K562 (cell line): Measurements from ENCODE around the gene ALK. TPM values are rescaled to one million over a fixed set of nuclear protein-coding genes. Genes with fewer than 3 reads are reported as not detected.

Source experiments
- ATAC-seq: fragments of 200-7000 bp; cut with Tn5 transposase; 3 replicates; pipeline ENCODE4 v1.9.1; 2020; ENCODE audit warnings: moderate library complexity
- BruUV-seq: library from RNA; stranded (reverse); fragments of 400-500 nt; replicated peaks from 2 replicates; lab custom pipeline; 2021; lab: Mats Ljungman, UMichigan
- CTCF ChIA-PET: fragments of 300-600 bp; formaldehyde crosslinking; extraction: SDS; loops from one replicate; lab custom pipeline; 2021; ENCODE audit warnings: low intra/inter-chr PET ratio; lab: Yijun Ruan, JAX
- POLR2A ChIA-PET: fragments of 300-600, 350-650 bp; sonication (Branson Sonifier 250); formaldehyde crosslinking; extraction: SDS; loops from one replicate; lab custom pipeline; 2021; ENCODE audit warnings: antibody characterized with exemption, inconsistent platforms; lab: Yijun Ruan, JAX
- DNase-seq, 4 experiments: peaks; one replicate each; pipeline versions ENCODE4 v3.0.0 to v3.0.0-alpha.2; 2011 to 2018; ENCODE audit warnings: low spot score in 3 of 4, mixed read lengths in 3 of 4; ENCODE audit errors: extremely low read depth in 1 of 4
- FAIRE-seq: peaks from 2 replicates; lab custom pipeline; 2011; peaks lifted over from hg19 to GRCh38; lab: Jason Lieb, UNC
- H2AFZ ChIP-seq: 2 replicates; pipeline ENCODE4 v1.6.0; 2011; ENCODE audit warnings: low read depth, low read length, control low read depth, inconsistent platforms
- H3K27ac ChIP-seq: fragments of 200-600 bp; 3 replicates; pipeline ENCODE4 v1.8.0; 2011; ENCODE audit warnings: low read depth, mild to moderate bottlenecking, control low read depth, inconsistent platforms, low read length, moderate library complexity, mixed read lengths; ENCODE audit errors: extremely low read depth
- H3K27me3 ChIP-seq, 2 experiments: fragments of 300-600 bp in 1 of 2; 2 replicates in 1 of 2; 3 replicates in 1 of 2; pipeline versions ENCODE4 v1.6.0 to v1.8.0; 2011; ENCODE audit warnings: inconsistent platforms in 2 of 2, low read length in 2 of 2, mild to moderate bottlenecking in 1 of 2, mixed read lengths in 1 of 2, moderate library complexity in 1 of 2; ENCODE audit not compliant: control insufficient read depth in 2 of 2, insufficient read depth in 2 of 2
- H3K36me3 ChIP-seq: fragments of 300-600 bp; 3 replicates; pipeline ENCODE4 v1.8.0; 2011; ENCODE audit warnings: mild to moderate bottlenecking, low read length, inconsistent platforms; ENCODE audit not compliant: control insufficient read depth, insufficient read depth
- H3K4me1 ChIP-seq, 2 experiments: fragments of 200-600 bp in 1 of 2; replicated peaks in 1 of 2; 2 replicates in 1 of 2; 3 replicates in 1 of 2; pipeline versions ENCODE4 v1.5.1 to v1.8.0; 2011; ENCODE audit warnings: inconsistent platforms in 2 of 2, low read length in 2 of 2, mild to moderate bottlenecking in 1 of 2, mixed read lengths in 1 of 2, moderate library complexity in 1 of 2; ENCODE audit not compliant: control insufficient read depth in 2 of 2, insufficient read depth in 2 of 2
- H3K4me2 ChIP-seq: 2 replicates; pipeline ENCODE4 v1.6.1; 2011; ENCODE audit warnings: low read length, control low read depth, inconsistent platforms, mixed read lengths; ENCODE audit not compliant: insufficient read depth
- H3K4me3 ChIP-seq: fragments of 200-600 bp; sonication (generic), shearing (Covaris generic); 2 replicates; pipeline ENCODE4 v1.5.1; 2016; ENCODE audit warnings: control low read depth, inconsistent platforms
- H3K79me2 ChIP-seq: fragments of 200-600 bp; 3 replicates; pipeline ENCODE4 v1.8.0; 2011; ENCODE audit warnings: low read length, inconsistent platforms; ENCODE audit not compliant: control insufficient read depth, insufficient read depth
- H3K9ac ChIP-seq, 2 experiments: 2 replicates each; pipeline versions ENCODE4 v1.6.0 to v1.6.1; 2011; ENCODE audit warnings: low read depth in 2 of 2, low read length in 2 of 2, control low read depth in 1 of 2, inconsistent platforms in 1 of 2, mild to moderate bottlenecking in 1 of 2, mixed read lengths in 1 of 2; ENCODE audit not compliant: insufficient read depth in 1 of 2
- H3K9me1 ChIP-seq: one replicate; pipeline ENCODE4 v1.6.0; 2011; ENCODE audit warnings: inconsistent platforms, mild to moderate bottlenecking, low read length, moderate library complexity; ENCODE audit not compliant: control insufficient read depth, insufficient read depth
- H3K9me3 ChIP-seq: replicated peaks from 2 replicates; pipeline ENCODE4 v1.5.1; 2011; ENCODE audit warnings: low read depth, low read length, inconsistent platforms; ENCODE audit not compliant: control insufficient read depth, insufficient read depth
- H4K20me1 ChIP-seq: replicated peaks from 2 replicates; pipeline ENCODE4 v1.6.1; 2011; ENCODE audit warnings: low read length, inconsistent platforms, mixed read lengths; ENCODE audit not compliant: control insufficient read depth, insufficient read depth
- CBX8 ChIP-seq: fragments of 200-600 bp; sonication (generic); IDR thresholded peaks from 2 replicates; pipeline ENCODE4 v1.6.1; 2012; ENCODE audit warnings: borderline replicate concordance, mixed run types, low read depth, mild to moderate bottlenecking, moderate library complexity, mixed read lengths, low read length, control low read depth, inconsistent platforms; ENCODE audit not compliant: poor library complexity, severe bottlenecking; ENCODE audit errors: extremely low read depth
- DPF2 ChIP-seq: fragments of 450-650 bp; IDR thresholded peaks from 2 replicates; pipeline ENCODE4 v1.6.1; 2016
- ESRRA ChIP-seq: fragments of 450-650 bp; IDR thresholded peaks from 2 replicates; pipeline ENCODE4 v1.6.1; 2014; ENCODE audit warnings: low read depth, mild to moderate bottlenecking, moderate library complexity, borderline replicate concordance
- MTA3 ChIP-seq: fragments of 450-650 bp; formaldehyde crosslinking; IDR thresholded peaks from 2 replicates; pipeline ENCODE4 v1.6.1; 2017; ENCODE audit warnings: mild to moderate bottlenecking, borderline replicate concordance
- PML ChIP-seq: IDR thresholded peaks from 2 replicates; pipeline ENCODE4 v1.6.1; 2012; ENCODE audit warnings: low read length, inconsistent platforms
- SAFB ChIP-seq: fragments of 200-400 bp; formaldehyde crosslinking; IDR thresholded peaks from 2 replicates; pipeline ENCODE4 v1.6.1; 2017; ENCODE audit warnings: low read depth, low read length, borderline replicate concordance
- STAT5A ChIP-seq: IDR thresholded peaks from 2 replicates; pipeline ENCODE4 v1.6.1; 2012; ENCODE audit warnings: low read length, inconsistent platforms, borderline replicate concordance
- ZNF41 ChIP-seq: fragments of 250-450 bp; sonication (Bioruptor Pico); conservative IDR thresholded peaks from 2 replicates; pipeline ENCODE4 v1.4.0; 2020; ENCODE audit warnings: mild to moderate bottlenecking
- WGBS: fragments of 100-300 bp; shearing (Covaris generic); methylation state at CpG from one replicate; pipeline ENCODE4 v1.1.6; 2016; ENCODE audit warnings: low coverage, mixed read lengths; ENCODE audit not compliant: insufficient coverage; ENCODE audit errors: missing lambda C conversion rate; 5-methylcytosine and 5-hydroxymethylcytosine counted together
- in situ Hi-C: fragments of 300-500 bp; cut with MboI; formaldehyde crosslinking; loops from 4 replicates; pipeline ENCODE4 v1.15.0; 2018; ENCODE audit warnings: inconsistent platforms, mixed read lengths
- intact Hi-C: fragments of 100-400 bp; cut with micrococcal nuclease; formaldehyde crosslinking; loops from 2 replicates; pipeline ENCODE4 v1.14.2; 2022
- polyA plus RNA-seq, 8 experiments: library from polyadenylated mRNA; depleted of rRNA in 4 of 8; stranded (reverse) in 5 of 8; unstranded in 3 of 8; fragments of >200 nt; fragmentation: Nextera tagmentation in 2 of 8; fragmentation: Illumina TruSeq in 1 of 8; extraction: Ambion mirVana in 2 of 8; extraction: Trizol in 1 of 8; gene quantifications; 2 replicates each; pipeline versions ENCODE4 v1.2.1 to v1.2.3, GENCODE V29; 2011 to 2014; ENCODE audit warnings: inconsistent platforms in 1 of 8, missing spikeins in 1 of 8
- small RNA-seq: library from RNA; depleted of rRNA; stranded (forward); fragments of <200 nt; gene quantifications from one replicate; pipeline ENCODE3, GENCODE V24; 2014
- total RNA-seq, 7 experiments: library from RNA; depleted of rRNA in 6 of 7; stranded (reverse); fragments of >200 nt in 6 of 7; fragmentation: Illumina TruSeq in 2 of 7; extraction: Trizol in 2 of 7; gene quantifications; 2 replicates each; pipeline versions ENCODE4 v1.2.1 to v1.2.3, GENCODE V29; 2011 to 2021; ENCODE audit warnings: low replicate concordance in 1 of 7
- TF ChIP-seq, protein P1 (sequence below): fragments of 250-450 bp; sonication (Bioruptor Pico); IDR thresholded peaks from 2 replicates; pipeline ENCODE4 v1.4.0; 2020; ENCODE audit warnings: mild to moderate bottlenecking, moderate library complexity

Gene ALK
- total and polyA plus RNA-seq, 9 of the 15 experiments (the other 6 are each of a cell fraction or from before 2014, with no cell fraction given), result not detected

DNA sequence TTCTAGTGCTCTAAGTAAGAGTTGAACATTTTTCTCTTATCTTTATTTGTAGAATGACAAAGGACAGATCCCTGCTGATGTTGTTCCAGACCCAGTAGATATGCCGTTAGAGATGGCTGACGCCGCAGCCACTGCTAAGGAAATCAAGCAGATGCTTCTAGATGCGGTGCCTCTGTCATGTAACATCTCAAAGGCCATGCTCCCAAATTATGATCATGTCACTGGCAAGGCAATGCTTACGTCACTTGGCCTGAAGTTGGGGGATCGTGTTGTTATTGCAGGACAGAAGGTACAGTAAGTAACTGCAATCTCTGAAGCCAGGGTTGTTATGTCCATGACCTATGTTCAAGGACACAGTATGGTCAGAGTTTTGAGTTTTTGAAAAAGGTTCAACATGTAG lies 777.7 kb downstream of the ALK start:
- Histone ChIP-seq H4K20me1 (no peaks in the 10 kb centered on the region; the same call in 1 of the 2 replicates), H3K79me2 (no peaks in the 10 kb centered on the region), H3K9ac (no peak overlapping the region), H3K9me1 (no peaks in the 10 kb centered on the region), H3K36me3 (no peaks in the 10 kb centered on the region), H3K27ac (no peak overlapping the region), H3K4me1 (no peaks in the 10 kb centered on the region), H2AFZ (no peak overlapping the region), H3K4me2 (no peak overlapping the region), H3K27me3 (peaks cover 0 to 3% of the 10 kb centered on the region in 2 experiments; a peak in 2 of 5 replicates), H3K4me3 (no peak overlapping the region), H3K9me3 (no peaks in the 10 kb centered on the region)
- POLR2A ChIA-PET, result no interaction called here
- CTCF ChIA-PET, result no interaction called here
- no peak for DNase-seq
- no peak for ATAC-seq
- intact Hi-C loops (no loop called here), in situ Hi-C loops (no loop called here)
- WGBS, result under 1% methylated on average over 6 of the region's 6 CpGs
- FAIRE-seq, result no peak
- no peak for TF ChIP-seq CBX8
- TF ChIP-seq STAT5A, result no peak
- no peak for TF ChIP-seq DPF2
- TF ChIP-seq SAFB, result no peak
- no peak for TF ChIP-seq PML
- no peak for TF ChIP-seq ZNF41 (CRISPR knock-in tag)
- no peak for TF ChIP-seq ESRRA
- TF ChIP-seq, protein P1, sequence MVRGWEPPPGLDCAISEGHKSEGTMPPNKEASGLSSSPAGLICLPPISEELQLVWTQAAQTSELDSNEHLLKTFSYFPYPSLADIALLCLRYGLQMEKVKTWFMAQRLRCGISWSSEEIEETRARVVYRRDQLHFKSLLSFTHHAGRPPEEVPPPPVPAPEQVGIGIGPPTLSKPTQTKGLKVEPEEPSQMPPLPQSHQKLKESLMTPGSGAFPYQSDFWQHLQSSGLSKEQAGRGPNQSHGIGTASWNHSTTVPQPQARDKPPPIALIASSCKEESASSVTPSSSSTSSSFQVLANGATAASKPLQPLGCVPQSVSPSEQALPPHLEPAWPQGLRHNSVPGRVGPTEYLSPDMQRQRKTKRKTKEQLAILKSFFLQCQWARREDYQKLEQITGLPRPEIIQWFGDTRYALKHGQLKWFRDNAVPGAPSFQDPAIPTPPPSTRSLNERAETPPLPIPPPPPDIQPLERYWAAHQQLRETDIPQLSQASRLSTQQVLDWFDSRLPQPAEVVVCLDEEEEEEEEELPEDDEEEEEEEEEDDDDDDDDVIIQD (CRISPR knock-in tag), result no peak
- TF ChIP-seq MTA3, result no peak
- BruUV-seq, result no TSS peak

Small RNA genes within 50 kb of the gene (small RNA-seq; reads per million reads assigned to genes)
- not detected for gene RN7SL516P

Other genes with a start within 250 kb of the ALK start
- gene YPEL5, start 225.4 kb upstream of the ALK start, total RNA-seq (2014; rRNA removed), result 7.8 and 9.1 TPM in 2 replicates
- gene YPEL5, start 225.4 kb upstream of the ALK start, total RNA-seq (2014; rRNA removed; fragmentation: Illumina TruSeq; extraction: Trizol), result 10.3 and 13.4 TPM in 2 replicates
- gene YPEL5, start 225.4 kb upstream of the ALK start, total RNA-seq (2015; rRNA removed; fragmentation: Illumina TruSeq; extraction: Trizol), result 4.9 and 5.4 TPM in 2 replicates
- 12.0 and 12.3 TPM in 2 replicates for gene YPEL5, start 225.4 kb upstream of the ALK start, total RNA-seq (2021)
- 34.4 and 37.4 TPM in 2 replicates for gene YPEL5, start 225.4 kb upstream of the ALK start, polyA plus RNA-seq (2011; rRNA removed)
- 10.9 and 11.9 TPM in 2 replicates for gene YPEL5, start 225.4 kb upstream of the ALK start, polyA plus RNA-seq (2014; fragmentation: Illumina TruSeq; extraction: Trizol)
- gene YPEL5, start 225.4 kb upstream of the ALK start, polyA plus RNA-seq (2014; fragmentation: Nextera tagmentation; extraction: Ambion mirVana), result 10 to 100 TPM; 19.0 to 23.8 TPM
- gene YPEL5, start 225.4 kb upstream of the ALK start, polyA plus RNA-seq (2014; rRNA removed), result 13.5 and 15.0 TPM in 2 replicates